Esophagus squamous epithelium (tissue), 5 donors: ENCODE measurements around the gene ADGRL1. TPM values are rescaled to one million over a fixed set of nuclear protein-coding genes. Genes with fewer than 3 reads are reported as not detected.

Experiments used
- DNase-seq: peaks from one replicate; lab custom pipeline; 2025; lab: John Stamatoyannopoulos, UW
- H3K27ac ChIP-seq, 4 donors: fragments of 200-600 bp; sonication (generic); one replicate each; pipeline ENCODE4 v1.5.1; 2016 to 2019; ENCODE audit warnings: mild to moderate bottlenecking in 1 of 4
- H3K27me3 ChIP-seq, 4 donors: fragments of 200-600 bp; sonication (generic); 1 replicate in 3 of 4; 2 replicates in 1 of 4; pipeline versions ENCODE4 v1.5.1 to v1.6.0; 2017 to 2021; ENCODE audit warnings: antibody characterized with exemption in 1 of 4
- H3K36me3 ChIP-seq, 3 donors: fragments of 200-600 bp; sonication (generic); one replicate each; pipeline ENCODE4 v1.5.1; 2016 to 2019
- H3K4me1 ChIP-seq, 3 donors: fragments of 200-600 bp; sonication (generic); one replicate each; pipeline ENCODE4 v1.5.1; 2017 to 2019
- H3K4me3 ChIP-seq, 4 donors: fragments of 200-600 bp; sonication (generic); 1 replicate in 3 of 4; 2 replicates in 1 of 4; pipeline ENCODE4 v1.5.1; 2016 to 2019; ENCODE audit warnings: mild to moderate bottlenecking in 2 of 4, moderate library complexity in 1 of 4
- H3K9me3 ChIP-seq, 3 donors: fragments of 200-600 bp; sonication (generic); one replicate each; pipeline ENCODE4 v1.5.1; 2016 to 2019
- CTCF ChIP-seq, 6 experiments: fragments of 450-650 bp in 4 of 6; fragments of 200-600 bp in 2 of 6; sonication (generic) in 2 of 6; IDR thresholded peaks; one replicate each; pipeline ENCODE4 v1.5.1; 2016 to 2019; ENCODE audit warnings: antibody characterized with exemption in 6 of 6, mild to moderate bottlenecking in 4 of 6, moderate library complexity in 4 of 6
- POLR2A ChIP-seq, 4 donors: fragments of 450-650 bp; IDR thresholded peaks; one replicate each; pipeline ENCODE4 v1.6.1; 2017; ENCODE audit warnings: antibody characterized with exemption in 4 of 4, mild to moderate bottlenecking in 4 of 4, moderate library complexity in 3 of 4
- WGBS, 2 donors: methylation state at CpG; one replicate each; pipeline ENCODE4 v1.1.5; 2018; 5-methylcytosine and 5-hydroxymethylcytosine counted together
- intact Hi-C: fragments of 100-400 bp; cut with DNase I; formaldehyde crosslinking; loops from one replicate; pipeline ENCODE4 v1.15.0; 2022
- total RNA-seq, 4 donors: library from RNA; depleted of rRNA; stranded (reverse); fragments of >200 nt; gene quantifications; one replicate each; pipeline ENCODE4 v1.1.0, GENCODE V29; 2016
- donor health status: DM: yes; HTN: yes; CAD: no.

ADGRL1 gene
- total RNA-seq, 4 donors from 2014 or later: 6.2 to 21.5 (median 10.7) TPM

- 80 to 94% methylated on average over 2 to 3 of the region's 16 CpGs for WGBS, 2 donors
- Histone ChIP-seq H3K36me3 (peaks cover 7 to 58% (median 24%) of the 10 kb centered on the region in 3 donors), H3K27ac (peak overlapping the region; percentile 34 to 81 (median 62))
These were observed 99.1 kb downstream of the ADGRL1 start for GRCh38 chr19:14106840-14107239.

GRCh38 chr19:14105680-14106079 lies 100.3 kb downstream of the ADGRL1 start:
- Histone ChIP-seq H3K36me3 (peaks cover 12 to 70% (median 27%) of the 10 kb centered on the region in 3 donors), H3K27ac (no peak overlapping the region), H3K4me3 (no peak overlapping the region), H3K9me3 (no peaks in the 10 kb centered on the region), H3K27me3 (no peaks in the 10 kb centered on the region), H3K4me1 (peaks cover 3 to 39% (median 14%) of the 10 kb centered on the region in 3 donors)
- no peak for TF ChIP-seq POLR2A (IDR thresholded peaks at IDR 0.05)
- TF ChIP-seq CTCF (IDR thresholded peaks at IDR 0.05): no peak
- intact Hi-C loops: no loop called here
- WGBS, 2 donors: 95% methylated on average over 5 to 8 of the region's 8 CpGs
- DNase-seq: no peak

More at GRCh38 chr19:14106840-14107239, 99.1 kb downstream of the ADGRL1 start:
- no peaks in the 10 kb centered on the region for H3K27me3 ChIP-seq
- no peaks in the 10 kb centered on the region for H3K9me3 ChIP-seq
- no peak for TF ChIP-seq POLR2A (IDR thresholded peaks at IDR 0.05)
- TF ChIP-seq CTCF (IDR thresholded peaks at IDR 0.05): no peak
- peaks cover 6 to 47% (median 15%) of the 10 kb centered on the region in 3 donors for H3K4me1 ChIP-seq
- H3K4me3 ChIP-seq: no peak overlapping the region
- no peak for DNase-seq
- intact Hi-C loops: no loop called here

GRCh38 chr19:14103310-14103709 lies 102.7 kb downstream of the ADGRL1 start:
- WGBS, 2 donors: 83% methylated on average over 1 of the region's 1 CpG; no CpG with 5 or more reads in 1 of the 2 donors
- Histone ChIP-seq H3K4me1 (peaks cover 3 to 33% (median 14%) of the 10 kb centered on the region in 3 donors), H3K27ac (no peak overlapping the region), H3K4me3 (no peak overlapping the region), H3K9me3 (no peaks in the 10 kb centered on the region), H3K27me3 (no peaks in the 10 kb centered on the region), H3K36me3 (peaks cover 12 to 92% (median 30%) of the 10 kb centered on the region in 3 donors)
- intact Hi-C loops: no loop called here
- DNase-seq: no peak
- no peak for TF ChIP-seq POLR2A (IDR thresholded peaks at IDR 0.05)
- no peak for TF ChIP-seq CTCF (IDR thresholded peaks at IDR 0.05)

GRCh38 chr19:14102756-14103155 lies 103.2 kb downstream of the ADGRL1 start:
- DNase-seq: no peak
- Histone ChIP-seq H3K27ac (peak overlapping the region in 1 of 4 donors; percentile 22), H3K4me3 (no peak overlapping the region), H3K4me1 (peaks cover 3 to 27% (median 8%) of the 10 kb centered on the region in 3 donors), H3K36me3 (peaks cover 12 to 96% (median 30%) of the 10 kb centered on the region in 3 donors), H3K27me3 (no peaks in the 10 kb centered on the region), H3K9me3 (no peaks in the 10 kb centered on the region)
- intact Hi-C loops: no loop called here
- TF ChIP-seq CTCF (IDR thresholded peaks at IDR 0.05) (no peak), POLR2A (IDR thresholded peaks at IDR 0.05) (no peak)
- WGBS, 2 donors: 77 to 89% methylated on average over 4 to 9 of the region's 10 CpGs

GRCh38 chr19:14102102-14102696 lies 103.8 kb downstream of the ADGRL1 start:
- Histone ChIP-seq H3K27ac (peak overlapping the region in 1 of 4 donors; percentile 33), H3K4me1 (peaks cover 3 to 22% (median 5%) of the 10 kb centered on the region in 3 donors), H3K9me3 (no peaks in the 10 kb centered on the region), H3K36me3 (peaks cover 12 to 96% (median 30%) of the 10 kb centered on the region in 3 donors), H3K4me3 (no peak overlapping the region), H3K27me3 (no peaks in the 10 kb centered on the region)
- DNase-seq: no peak
- WGBS, 2 donors: 51 to 61% methylated on average over 8 to 10 of the region's 11 CpGs
- TF ChIP-seq CTCF (IDR thresholded peaks at IDR 0.05) (no peak), POLR2A (IDR thresholded peaks at IDR 0.05) (no peak)
- intact Hi-C loops: no loop called here
